SK-N-SH (cell line): ENCODE measurements around the gene PARVG. TPM values are rescaled to one million over a fixed set of nuclear protein-coding genes. Genes with fewer than 3 reads are reported as not detected.

ENCODE experiments used
- CTCF ChIA-PET: fragments of 300-600, 350-600 bp; formaldehyde crosslinking; extraction: SDS; loops from one replicate; lab custom pipeline; 2021; lab: Yijun Ruan, JAX
- POLR2A ChIA-PET: fragments of 350-600 bp; sonication (Branson Sonifier 250); formaldehyde crosslinking; extraction: SDS; loops from one replicate; lab custom pipeline; 2020; ENCODE audit warnings: antibody characterized with exemption, inconsistent platforms; lab: Yijun Ruan, JAX
- DNase-seq: peaks from one replicate; pipeline ENCODE4 v3.0.0; 2012
- H2AFZ ChIP-seq: fragments of 200-600 bp; sonication (generic); 2 replicates; pipeline ENCODE4 v1.8.1; 2016; ENCODE audit warnings: antibody characterized with exemption, mild to moderate bottlenecking, low read depth
- H3F3A ChIP-seq: fragments of 200-600 bp; sonication (generic); replicated peaks from 2 replicates; pipeline ENCODE3; 2016; ENCODE audit warnings: antibody characterized with exemption, mild to moderate bottlenecking; ENCODE audit not compliant: insufficient read depth
- H3K27ac ChIP-seq, 2 experiments: fragments of 200-500 bp in 1 of 2; fragments of 200-600 bp in 1 of 2; sonication (Bioruptor generic) in 1 of 2; sonication (generic), shearing (Covaris generic) in 1 of 2; 2 replicates each; pipeline versions ENCODE4 v1.5.1 to v1.6.1; 2014 to 2016; ENCODE audit warnings: low read depth in 2 of 2, inconsistent platforms in 1 of 2, low read length in 1 of 2, mild to moderate bottlenecking in 1 of 2, mixed read lengths in 1 of 2
- H3K27me3 ChIP-seq: fragments of 200-600 bp; sonication (generic), shearing (Covaris generic); 2 replicates; pipeline ENCODE4 v1.6.1; 2016; ENCODE audit warnings: mixed run types; ENCODE audit not compliant: insufficient read depth
- H3K36me3 ChIP-seq, 2 experiments: fragments of 200-500 bp in 1 of 2; fragments of 200-600 bp in 1 of 2; sonication (Bioruptor generic) in 1 of 2; sonication (generic) in 1 of 2; replicated peaks in 1 of 2; 2 replicates each; pipeline versions ENCODE3 to v1.5.1; 2014 to 2016; ENCODE audit warnings: low read length in 1 of 2, mild to moderate bottlenecking in 1 of 2; ENCODE audit not compliant: insufficient read depth in 2 of 2, control insufficient read depth in 1 of 2
- H3K4me1 ChIP-seq, 2 experiments: fragments of 200-500 bp in 1 of 2; fragments of 200-600 bp in 1 of 2; sonication (Bioruptor generic) in 1 of 2; sonication (generic), shearing (Covaris generic) in 1 of 2; 2 replicates each; pipeline versions ENCODE4 v1.5.1 to v1.6.1; 2014 to 2016; ENCODE audit warnings: low read depth in 1 of 2, low read length in 1 of 2, mixed run types in 1 of 2; ENCODE audit not compliant: insufficient read depth in 2 of 2, control insufficient read depth in 1 of 2
- H3K4me2 ChIP-seq: fragments of 200-600 bp; sonication (generic), shearing (Covaris generic); 2 replicates; pipeline ENCODE4 v1.6.1; 2017; ENCODE audit warnings: mixed run types
- H3K4me3 ChIP-seq, 2 experiments: fragments of 200-500 bp in 1 of 2; fragments of 200-600 bp in 1 of 2; sonication (Bioruptor generic) in 1 of 2; sonication (generic), shearing (Covaris generic) in 1 of 2; 2 replicates each; pipeline versions ENCODE4 v1.5.1 to v1.8.1; 2014 to 2016; ENCODE audit warnings: low read depth in 2 of 2, inconsistent platforms in 1 of 2, low read length in 1 of 2, mild to moderate bottlenecking in 1 of 2, mixed read lengths in 1 of 2, moderate library complexity in 1 of 2
- H3K79me2 ChIP-seq: fragments of 200-600 bp; sonication (generic); 2 replicates; pipeline ENCODE4 v1.8.1; 2017; ENCODE audit warnings: mild to moderate bottlenecking; ENCODE audit not compliant: insufficient read depth
- H3K9ac ChIP-seq: fragments of 200-600 bp; sonication (generic); 2 replicates; pipeline ENCODE4 v1.6.1; 2017; ENCODE audit warnings: mixed run types
- H3K9me2 ChIP-seq: fragments of 200-600 bp; sonication (generic); 2 replicates; pipeline ENCODE4 v1.6.1; 2017; ENCODE audit warnings: mixed run types
- H3K9me3 ChIP-seq: fragments of 200-600 bp; sonication (generic); 2 replicates; pipeline ENCODE4 v1.6.1; 2017; ENCODE audit warnings: mixed run types, mild to moderate bottlenecking, moderate library complexity
- H4K20me1 ChIP-seq: fragments of 200-600 bp; sonication (generic); 2 replicates; pipeline ENCODE4 v1.6.1; 2017; ENCODE audit warnings: mild to moderate bottlenecking, mixed run types; ENCODE audit not compliant: insufficient read depth
- EP300 ChIP-seq, 2 experiments: IDR thresholded peaks; 2 replicates each; pipeline versions ENCODE4 v1.4.0 to v1.6.1; 2012; ENCODE audit warnings: borderline replicate concordance in 1 of 2, low read depth in 1 of 2, low read length in 1 of 2
- EZH2phosphoT487 ChIP-seq: fragments of 200-600 bp; sonication (generic); IDR thresholded peaks from 2 replicates; pipeline ENCODE4 v1.6.1; 2017; ENCODE audit warnings: low read depth, mixed run types, mild to moderate bottlenecking, antibody characterized with exemption, moderate library complexity, borderline replicate concordance
- FOXM1 ChIP-seq: IDR thresholded peaks from 2 replicates; pipeline ENCODE4 v1.4.0; 2012; ENCODE audit warnings: low read depth, mild to moderate bottlenecking
- GABPA ChIP-seq: IDR thresholded peaks from 2 replicates; pipeline ENCODE4 v1.4.0; 2012; ENCODE audit warnings: low read depth, mild to moderate bottlenecking
- GATA2 ChIP-seq: sonication (generic); formaldehyde crosslinking; IDR thresholded peaks from 2 replicates; pipeline ENCODE4 v1.5.0; 2020; ENCODE audit warnings: mild to moderate bottlenecking, missing genetic modification reagents
- MEF2A ChIP-seq: IDR thresholded peaks from 2 replicates; pipeline ENCODE4 v1.4.0; 2012; ENCODE audit warnings: low read depth, borderline replicate concordance
- NRF1 ChIP-seq: IDR thresholded peaks from 2 replicates; pipeline ENCODE4 v1.6.1; 2012; ENCODE audit warnings: low read depth, mild to moderate bottlenecking, low read length
- RAD21 ChIP-seq: IDR thresholded peaks from 2 replicates; pipeline ENCODE4 v1.6.1; 2012; ENCODE audit warnings: mild to moderate bottlenecking, low read length
- RFX5 ChIP-seq: IDR thresholded peaks from 2 replicates; pipeline ENCODE4 v1.6.1; 2012; ENCODE audit warnings: mild to moderate bottlenecking, improper control_type of control experiment, low read length
- SIN3A ChIP-seq: IDR thresholded peaks from 2 replicates; pipeline ENCODE4 v1.6.1; 2012; ENCODE audit warnings: low read depth, mild to moderate bottlenecking, low read length, moderate library complexity, borderline replicate concordance
- TCF12 ChIP-seq: IDR thresholded peaks from 2 replicates; pipeline ENCODE4 v1.4.0; 2012
- TEAD4 ChIP-seq: IDR thresholded peaks from 2 replicates; pipeline ENCODE4 v1.4.0; 2012; ENCODE audit warnings: mild to moderate bottlenecking, borderline replicate concordance; ENCODE audit not compliant: insufficient read depth
- YY1 ChIP-seq: IDR thresholded peaks from 2 replicates; pipeline ENCODE4 v1.4.0; 2012; ENCODE audit warnings: low read depth, mild to moderate bottlenecking
- WGBS: methylation state at CpG from one replicate; pipeline ENCODE4 v1.1.6; 2017; ENCODE audit warnings: low lambda C conversion rate; 5-methylcytosine and 5-hydroxymethylcytosine counted together
- polyA plus RNA-seq, 3 experiments: library from polyadenylated mRNA; depleted of rRNA; stranded (reverse); fragments of >200 nt; gene quantifications; 2 replicates each; pipeline ENCODE4 v1.2.3, GENCODE V29; 2012
- TF ChIP-seq, protein P1 (sequence below): IDR thresholded peaks from 2 replicates; pipeline ENCODE4 v1.4.0; 2012; ENCODE audit warnings: low read depth, borderline replicate concordance
- TF ChIP-seq, protein P2 (sequence below): fragments of 200-600 bp; sonication (generic); IDR thresholded peaks from 2 replicates; pipeline ENCODE4 v1.6.1; 2017; ENCODE audit warnings: antibody characterized with exemption, mild to moderate bottlenecking, moderate library complexity
- TF ChIP-seq, protein P3 (sequence below): fragments of 150-350 bp; IDR thresholded peaks from 2 replicates; pipeline ENCODE4 v1.6.1; 2017; ENCODE audit warnings: antibody characterized with exemption, low read length, low read depth, borderline replicate concordance
- TF ChIP-seq, protein P4 (sequence below): IDR thresholded peaks from 2 replicates; pipeline ENCODE4 v1.6.1; 2012; ENCODE audit warnings: mild to moderate bottlenecking, low read depth, low read length, moderate library complexity
- TF ChIP-seq, protein P5 (sequence below): IDR thresholded peaks from 2 replicates; pipeline ENCODE4 v1.4.0; 2012; ENCODE audit warnings: low read depth, borderline replicate concordance

Gene PARVG
- polyA plus RNA-seq, 1 of the 3 experiments (the other 2 are of a cell fraction): 0.05 TPM

DNA sequence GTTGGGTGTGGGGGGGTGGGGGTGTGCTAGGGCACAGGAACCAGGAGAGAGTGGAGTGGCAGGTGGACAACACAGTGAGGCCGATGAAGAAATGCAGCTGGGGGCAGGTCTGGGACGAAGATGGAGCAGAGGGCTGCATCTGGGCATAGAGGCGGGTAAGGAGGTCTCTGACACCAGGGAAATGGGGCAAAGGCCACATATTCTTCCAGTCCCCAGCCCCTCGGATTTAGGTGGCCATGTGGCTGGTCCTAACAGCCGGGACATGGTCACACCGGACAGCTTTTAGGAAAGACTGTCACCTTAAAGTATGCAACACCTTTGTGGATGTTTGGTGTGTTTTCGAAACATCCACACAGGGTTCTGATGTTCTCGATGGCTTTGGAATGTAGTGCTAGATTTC is 5.0 kb upstream of the PARVG start:
- Histone ChIP-seq H3K4me2 (no peak overlapping the region), H3K36me3 (no peaks in the 10 kb centered on the region)
- TF ChIP-seq EP300 (IDR thresholded peaks at IDR 0.05; ENCODE audit: borderline replicate concordance in 1 of 2, low read depth in 1 of 2, low read length in 1 of 2): no peak
- TF ChIP-seq, protein P1, sequence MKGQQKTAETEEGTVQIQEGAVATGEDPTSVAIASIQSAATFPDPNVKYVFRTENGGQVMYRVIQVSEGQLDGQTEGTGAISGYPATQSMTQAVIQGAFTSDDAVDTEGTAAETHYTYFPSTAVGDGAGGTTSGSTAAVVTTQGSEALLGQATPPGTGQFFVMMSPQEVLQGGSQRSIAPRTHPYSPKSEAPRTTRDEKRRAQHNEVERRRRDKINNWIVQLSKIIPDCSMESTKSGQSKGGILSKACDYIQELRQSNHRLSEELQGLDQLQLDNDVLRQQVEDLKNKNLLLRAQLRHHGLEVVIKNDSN: no peak
- TF ChIP-seq, protein P2, sequence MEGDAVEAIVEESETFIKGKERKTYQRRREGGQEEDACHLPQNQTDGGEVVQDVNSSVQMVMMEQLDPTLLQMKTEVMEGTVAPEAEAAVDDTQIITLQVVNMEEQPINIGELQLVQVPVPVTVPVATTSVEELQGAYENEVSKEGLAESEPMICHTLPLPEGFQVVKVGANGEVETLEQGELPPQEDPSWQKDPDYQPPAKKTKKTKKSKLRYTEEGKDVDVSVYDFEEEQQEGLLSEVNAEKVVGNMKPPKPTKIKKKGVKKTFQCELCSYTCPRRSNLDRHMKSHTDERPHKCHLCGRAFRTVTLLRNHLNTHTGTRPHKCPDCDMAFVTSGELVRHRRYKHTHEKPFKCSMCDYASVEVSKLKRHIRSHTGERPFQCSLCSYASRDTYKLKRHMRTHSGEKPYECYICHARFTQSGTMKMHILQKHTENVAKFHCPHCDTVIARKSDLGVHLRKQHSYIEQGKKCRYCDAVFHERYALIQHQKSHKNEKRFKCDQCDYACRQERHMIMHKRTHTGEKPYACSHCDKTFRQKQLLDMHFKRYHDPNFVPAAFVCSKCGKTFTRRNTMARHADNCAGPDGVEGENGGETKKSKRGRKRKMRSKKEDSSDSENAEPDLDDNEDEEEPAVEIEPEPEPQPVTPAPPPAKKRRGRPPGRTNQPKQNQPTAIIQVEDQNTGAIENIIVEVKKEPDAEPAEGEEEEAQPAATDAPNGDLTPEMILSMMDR: no peak
- TF ChIP-seq GABPA: no peak
- no peak for TF ChIP-seq TCF12
- no peak for TF ChIP-seq GATA2 (CRISPR knock-in tag)
- TF ChIP-seq, protein P3, sequence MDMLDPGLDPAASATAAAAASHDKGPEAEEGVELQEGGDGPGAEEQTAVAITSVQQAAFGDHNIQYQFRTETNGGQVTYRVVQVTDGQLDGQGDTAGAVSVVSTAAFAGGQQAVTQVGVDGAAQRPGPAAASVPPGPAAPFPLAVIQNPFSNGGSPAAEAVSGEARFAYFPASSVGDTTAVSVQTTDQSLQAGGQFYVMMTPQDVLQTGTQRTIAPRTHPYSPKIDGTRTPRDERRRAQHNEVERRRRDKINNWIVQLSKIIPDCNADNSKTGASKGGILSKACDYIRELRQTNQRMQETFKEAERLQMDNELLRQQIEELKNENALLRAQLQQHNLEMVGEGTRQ: no peak
- TF ChIP-seq RAD21: no peak
- TF ChIP-seq NRF1: no peak
- no peak for TF ChIP-seq SIN3A
- TF ChIP-seq, protein P4, sequence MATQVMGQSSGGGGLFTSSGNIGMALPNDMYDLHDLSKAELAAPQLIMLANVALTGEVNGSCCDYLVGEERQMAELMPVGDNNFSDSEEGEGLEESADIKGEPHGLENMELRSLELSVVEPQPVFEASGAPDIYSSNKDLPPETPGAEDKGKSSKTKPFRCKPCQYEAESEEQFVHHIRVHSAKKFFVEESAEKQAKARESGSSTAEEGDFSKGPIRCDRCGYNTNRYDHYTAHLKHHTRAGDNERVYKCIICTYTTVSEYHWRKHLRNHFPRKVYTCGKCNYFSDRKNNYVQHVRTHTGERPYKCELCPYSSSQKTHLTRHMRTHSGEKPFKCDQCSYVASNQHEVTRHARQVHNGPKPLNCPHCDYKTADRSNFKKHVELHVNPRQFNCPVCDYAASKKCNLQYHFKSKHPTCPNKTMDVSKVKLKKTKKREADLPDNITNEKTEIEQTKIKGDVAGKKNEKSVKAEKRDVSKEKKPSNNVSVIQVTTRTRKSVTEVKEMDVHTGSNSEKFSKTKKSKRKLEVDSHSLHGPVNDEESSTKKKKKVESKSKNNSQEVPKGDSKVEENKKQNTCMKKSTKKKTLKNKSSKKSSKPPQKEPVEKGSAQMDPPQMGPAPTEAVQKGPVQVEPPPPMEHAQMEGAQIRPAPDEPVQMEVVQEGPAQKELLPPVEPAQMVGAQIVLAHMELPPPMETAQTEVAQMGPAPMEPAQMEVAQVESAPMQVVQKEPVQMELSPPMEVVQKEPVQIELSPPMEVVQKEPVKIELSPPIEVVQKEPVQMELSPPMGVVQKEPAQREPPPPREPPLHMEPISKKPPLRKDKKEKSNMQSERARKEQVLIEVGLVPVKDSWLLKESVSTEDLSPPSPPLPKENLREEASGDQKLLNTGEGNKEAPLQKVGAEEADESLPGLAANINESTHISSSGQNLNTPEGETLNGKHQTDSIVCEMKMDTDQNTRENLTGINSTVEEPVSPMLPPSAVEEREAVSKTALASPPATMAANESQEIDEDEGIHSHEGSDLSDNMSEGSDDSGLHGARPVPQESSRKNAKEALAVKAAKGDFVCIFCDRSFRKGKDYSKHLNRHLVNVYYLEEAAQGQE: no peak
- TF ChIP-seq TEAD4: no peak
- TF ChIP-seq EZH2phosphoT487: no peak
- TF ChIP-seq YY1: no peak
- no peak for TF ChIP-seq RFX5
- TF ChIP-seq, protein P5, sequence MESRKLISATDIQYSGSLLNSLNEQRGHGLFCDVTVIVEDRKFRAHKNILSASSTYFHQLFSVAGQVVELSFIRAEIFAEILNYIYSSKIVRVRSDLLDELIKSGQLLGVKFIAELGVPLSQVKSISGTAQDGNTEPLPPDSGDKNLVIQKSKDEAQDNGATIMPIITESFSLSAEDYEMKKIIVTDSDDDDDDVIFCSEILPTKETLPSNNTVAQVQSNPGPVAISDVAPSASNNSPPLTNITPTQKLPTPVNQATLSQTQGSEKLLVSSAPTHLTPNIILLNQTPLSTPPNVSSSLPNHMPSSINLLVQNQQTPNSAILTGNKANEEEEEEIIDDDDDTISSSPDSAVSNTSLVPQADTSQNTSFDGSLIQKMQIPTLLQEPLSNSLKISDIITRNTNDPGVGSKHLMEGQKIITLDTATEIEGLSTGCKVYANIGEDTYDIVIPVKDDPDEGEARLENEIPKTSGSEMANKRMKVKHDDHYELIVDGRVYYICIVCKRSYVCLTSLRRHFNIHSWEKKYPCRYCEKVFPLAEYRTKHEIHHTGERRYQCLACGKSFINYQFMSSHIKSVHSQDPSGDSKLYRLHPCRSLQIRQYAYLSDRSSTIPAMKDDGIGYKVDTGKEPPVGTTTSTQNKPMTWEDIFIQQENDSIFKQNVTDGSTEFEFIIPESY: no peak
- TF ChIP-seq FOXM1: no peak
- no peak for TF ChIP-seq MEF2A
- TF ChIP-seq, all 33 proteins: peak for 0
- ChIA-PET CTCF (no interaction called here), POLR2A (no interaction called here)
- no peaks in the 10 kb centered on the region for H3K9me2 ChIP-seq
- no peaks in the 10 kb centered on the region; a peak in 1 of 4 replicates for H3K4me1 ChIP-seq
- no peaks in the 10 kb centered on the region for H3K79me2 ChIP-seq
- H4K20me1 ChIP-seq: no peaks in the 10 kb centered on the region
- no peak overlapping the region for H3K27ac ChIP-seq
- H3F3A ChIP-seq: peaks cover 9% of the 10 kb centered on the region
- no peak for DNase-seq
- 61% methylated on average over 6 of the region's 8 CpGs for WGBS
- no peak overlapping the region for H2AFZ ChIP-seq
- H3K27me3 ChIP-seq: no peaks in the 10 kb centered on the region
- H3K9me3 ChIP-seq: no peaks in the 10 kb centered on the region
- no peak overlapping the region for H3K9ac ChIP-seq
- H3K4me3 ChIP-seq: no peak overlapping the region
